Muscle layer of duodenum (tissue), 2 donors: Measurements from ENCODE around the gene RBFOX1.

Experiments
- H3K27ac ChIP-seq: one replicate; pipeline ENCODE4 v1.7.0; 2013; ENCODE audit warnings: mild to moderate bottlenecking, low read length
- H3K27me3 ChIP-seq: one replicate; pipeline ENCODE4 v1.7.0; 2013; ENCODE audit warnings: low read depth, mild to moderate bottlenecking, control low read depth, low read length
- H3K36me3 ChIP-seq, 2 donors: one replicate each; pipeline ENCODE4 v1.7.0; 2013; ENCODE audit warnings: low read length in 2 of 2, control low read depth in 1 of 2, mild to moderate bottlenecking in 1 of 2; ENCODE audit not compliant: insufficient read depth in 2 of 2, control insufficient read depth in 1 of 2
- H3K4me1 ChIP-seq, 2 donors: one replicate each; pipeline ENCODE4 v1.7.0; 2013; ENCODE audit warnings: low read length in 2 of 2, mild to moderate bottlenecking in 2 of 2, control low read depth in 1 of 2, moderate library complexity in 1 of 2; ENCODE audit not compliant: insufficient read depth in 2 of 2, control insufficient read depth in 1 of 2
- H3K4me3 ChIP-seq, 2 donors: one replicate each; pipeline ENCODE4 v1.7.0; 2013; ENCODE audit warnings: low read length in 2 of 2, low read depth in 1 of 2, mild to moderate bottlenecking in 1 of 2
- H3K9me3 ChIP-seq, 2 donors: one replicate each; pipeline ENCODE4 v1.7.0; 2013; ENCODE audit warnings: low read length in 2 of 2, control low read depth in 1 of 2, mild to moderate bottlenecking in 1 of 2; ENCODE audit not compliant: control insufficient read depth in 1 of 2
- donor health status: healthy.

Gene RBFOX1

DNA sequence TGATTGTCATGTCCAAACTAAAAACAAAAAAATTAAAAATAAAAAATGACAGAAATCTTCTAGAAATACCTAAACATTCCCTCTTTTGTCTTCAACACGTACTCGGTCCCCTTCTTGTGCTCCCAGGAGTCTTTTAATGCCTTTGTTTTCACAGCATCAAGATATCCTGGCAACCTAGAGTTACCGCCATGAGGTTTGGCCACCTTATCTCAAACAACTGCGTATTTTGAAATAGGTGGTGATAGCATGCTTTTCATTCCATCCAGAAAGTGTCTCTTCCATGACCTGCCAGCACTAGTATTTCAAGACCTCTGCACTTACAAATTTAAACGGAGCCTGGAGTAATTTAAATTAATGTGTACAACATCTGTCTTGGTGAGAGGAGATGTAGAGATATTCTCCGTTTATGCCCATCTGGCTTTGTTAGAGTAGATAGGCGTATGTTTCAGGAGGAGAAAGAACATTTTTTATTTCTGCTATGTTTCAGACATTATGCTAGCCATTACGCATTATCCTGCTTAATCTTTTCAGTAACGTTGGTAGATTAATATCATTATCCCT is 42.0 kb downstream of the RBFOX1 start:
- H3K36me3 ChIP-seq, result no peaks in the 10 kb centered on the region

DNA sequence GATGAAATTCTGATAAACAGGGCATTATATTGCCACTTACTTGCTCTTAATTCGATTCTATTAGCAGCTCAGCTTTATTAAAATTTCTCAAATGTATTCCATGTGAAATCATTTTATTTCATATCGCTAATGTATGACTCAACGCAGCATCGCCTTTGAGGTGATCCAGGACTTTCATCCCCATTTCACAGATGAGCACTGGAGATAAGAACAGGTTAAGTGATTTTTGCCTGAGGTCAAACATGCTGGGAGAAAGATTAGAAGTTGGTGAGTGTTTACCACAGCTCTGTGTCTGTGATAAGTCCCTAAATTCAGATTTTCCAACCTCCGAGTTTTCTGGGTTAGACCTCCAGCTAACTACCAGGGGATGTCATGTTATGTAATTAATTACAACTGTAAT is 43.6 kb downstream of the RBFOX1 start:
- H3K36me3 ChIP-seq, result no peaks in the 10 kb centered on the region
- no peaks in the 10 kb centered on the region for H3K27me3 ChIP-seq
- no peak overlapping the region for H3K27ac ChIP-seq
- H3K9me3 ChIP-seq, result no peaks in the 10 kb centered on the region
- H3K4me1 ChIP-seq, result no peaks in the 10 kb centered on the region
- H3K4me3 ChIP-seq, result no peak overlapping the region

More for the DNA sequence above, 42.0 kb downstream of the RBFOX1 start:
- no peak overlapping the region for H3K4me3 ChIP-seq
- H3K27me3 ChIP-seq, result no peaks in the 10 kb centered on the region
- H3K27ac ChIP-seq, result no peak overlapping the region
- H3K4me1 ChIP-seq, result no peaks in the 10 kb centered on the region
- H3K9me3 ChIP-seq, result no peaks in the 10 kb centered on the region

GRCh38 chr16:7377231-7377630 is 44.6 kb downstream of the RBFOX1 start:
- no peaks in the 10 kb centered on the region for H3K27me3 ChIP-seq

GRCh38 chr16:7378024-7378695 is 45.5 kb downstream of the RBFOX1 start:
- Histone ChIP-seq H3K4me1 (no peaks in the 10 kb centered on the region), H3K4me3 (no peak overlapping the region), H3K36me3 (no peaks in the 10 kb centered on the region), H3K9me3 (no peaks in the 10 kb centered on the region), H3K27ac (no peak overlapping the region), H3K27me3 (no peaks in the 10 kb centered on the region)

More at GRCh38 chr16:7377231-7377630, 44.6 kb downstream of the RBFOX1 start:
- no peaks in the 10 kb centered on the region for H3K36me3 ChIP-seq
- no peaks in the 10 kb centered on the region for H3K9me3 ChIP-seq
- H3K4me3 ChIP-seq, result no peak overlapping the region
- H3K27ac ChIP-seq, result no peak overlapping the region
- no peaks in the 10 kb centered on the region for H3K4me1 ChIP-seq

DNA sequence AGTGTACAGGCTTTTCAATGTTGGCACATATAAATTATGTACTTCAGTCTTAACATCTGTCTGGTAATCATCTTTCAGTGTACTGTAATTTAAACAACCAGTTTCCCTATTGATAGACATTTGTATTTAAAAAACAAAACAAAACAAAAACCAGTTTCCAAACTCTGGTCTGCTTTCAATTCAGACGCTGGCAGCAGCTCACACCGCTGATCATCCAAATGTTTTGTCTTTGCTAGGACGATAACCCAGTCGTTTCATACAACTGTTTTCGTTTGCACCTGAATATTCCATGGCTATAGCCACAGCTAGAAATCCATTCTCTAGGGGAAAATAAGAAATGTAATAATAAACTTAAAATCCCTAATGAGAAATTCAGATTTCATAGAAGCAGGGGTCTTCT is 47.8 kb downstream of the RBFOX1 start:
- H3K4me3 ChIP-seq, result no peak overlapping the region
- H3K36me3 ChIP-seq, result no peaks in the 10 kb centered on the region
- H3K27me3 ChIP-seq, result no peaks in the 10 kb centered on the region
- no peaks in the 10 kb centered on the region for H3K9me3 ChIP-seq
- H3K27ac ChIP-seq, result no peak overlapping the region
- no peaks in the 10 kb centered on the region for H3K4me1 ChIP-seq

DNA sequence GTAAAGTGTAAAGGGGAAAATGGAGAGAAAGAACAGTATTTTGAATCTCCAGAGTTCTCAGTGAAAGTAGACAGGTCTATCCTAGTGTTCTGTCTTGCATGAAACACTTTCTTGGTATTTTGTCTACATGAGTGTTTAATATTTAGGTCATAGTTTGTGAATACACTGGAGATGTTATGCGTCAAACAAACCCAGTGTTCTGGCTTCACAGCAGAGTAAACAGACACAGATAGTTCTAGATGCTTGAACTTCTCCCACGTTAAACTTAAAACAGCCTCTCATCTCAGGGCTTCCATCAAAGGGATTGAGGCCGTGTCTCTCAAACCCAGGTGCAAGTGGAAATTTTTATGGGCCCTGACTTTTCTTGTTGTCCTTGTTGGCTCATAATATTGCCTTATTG is 48.3 kb downstream of the RBFOX1 start:
- Histone ChIP-seq H3K36me3 (no peaks in the 10 kb centered on the region), H3K4me3 (no peak overlapping the region), H3K27ac (no peak overlapping the region), H3K9me3 (no peaks in the 10 kb centered on the region), H3K27me3 (no peaks in the 10 kb centered on the region), H3K4me1 (no peaks in the 10 kb centered on the region)

DNA sequence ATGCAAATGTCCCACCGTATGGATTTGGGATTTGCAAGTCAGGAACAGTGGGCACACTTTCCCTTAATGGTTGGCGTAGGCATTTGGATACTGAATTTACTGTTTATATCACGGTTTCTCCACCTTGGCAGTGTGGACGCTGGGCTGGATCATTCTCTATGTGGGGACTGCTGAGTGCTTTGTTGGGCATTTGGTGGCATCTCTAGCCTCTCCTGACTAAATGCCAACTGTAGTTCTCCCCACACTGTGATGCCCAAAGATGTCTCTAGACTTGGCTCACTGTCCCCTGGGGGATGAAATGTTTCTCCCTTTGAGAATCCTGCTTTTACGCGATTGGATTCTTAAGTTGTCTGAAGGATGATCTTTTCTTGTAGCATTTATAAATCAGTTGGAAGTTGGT is 49.0 kb downstream of the RBFOX1 start:
- Histone ChIP-seq H3K27me3 (no peaks in the 10 kb centered on the region), H3K36me3 (no peaks in the 10 kb centered on the region), H3K9me3 (no peaks in the 10 kb centered on the region), H3K27ac (no peak overlapping the region), H3K4me3 (no peak overlapping the region), H3K4me1 (no peaks in the 10 kb centered on the region)

GRCh38 chr16:7382521-7382920 is 49.9 kb downstream of the RBFOX1 start:
- Histone ChIP-seq H3K27ac (no peak overlapping the region), H3K4me1 (no peaks in the 10 kb centered on the region)

DNA sequence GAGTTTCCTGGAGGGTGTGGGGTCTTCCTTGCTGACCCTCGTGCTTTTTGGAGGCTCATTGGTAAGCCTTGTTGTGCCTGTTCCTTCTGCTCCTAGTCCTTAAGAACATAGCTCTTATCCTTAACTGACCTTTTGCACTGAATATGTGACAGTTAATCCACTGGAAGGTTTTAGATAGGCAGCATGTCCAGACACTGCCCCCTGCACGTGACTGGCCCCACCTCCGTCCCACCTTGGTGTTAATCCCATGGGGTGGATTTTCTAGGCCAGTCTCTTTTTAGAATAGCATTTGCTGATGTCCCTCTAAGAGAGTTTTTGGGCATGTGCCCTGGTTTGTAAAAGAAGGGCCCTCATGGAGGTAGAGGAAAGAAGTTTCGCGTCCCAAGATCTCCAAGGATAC is 58.3 kb downstream of the RBFOX1 start:
- Histone ChIP-seq H3K9me3 (no peaks in the 10 kb centered on the region), H3K27ac (no peak overlapping the region), H3K27me3 (no peaks in the 10 kb centered on the region)

More at GRCh38 chr16:7382521-7382920, 49.9 kb downstream of the RBFOX1 start:
- H3K27me3 ChIP-seq, result no peaks in the 10 kb centered on the region
- no peaks in the 10 kb centered on the region for H3K9me3 ChIP-seq
- no peaks in the 10 kb centered on the region for H3K36me3 ChIP-seq
- no peak overlapping the region for H3K4me3 ChIP-seq

DNA sequence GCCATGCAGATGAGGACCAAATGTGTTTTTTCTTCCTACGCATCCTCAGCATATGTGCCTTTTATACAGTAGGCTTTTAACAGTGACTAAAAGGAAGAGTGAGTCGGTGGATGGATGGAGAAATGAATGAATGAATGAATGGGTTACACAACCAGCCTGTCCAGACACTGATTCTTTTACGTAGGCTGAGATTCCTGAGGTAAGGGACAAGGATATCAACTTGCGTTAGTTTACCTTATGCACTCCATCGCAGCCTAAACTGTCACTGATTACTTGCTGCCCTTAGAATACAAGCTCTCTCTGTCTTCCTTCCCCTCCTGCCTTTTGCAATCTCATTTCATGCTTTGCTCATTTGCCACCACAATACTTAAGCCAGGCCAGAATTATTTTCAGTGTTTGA is 59.0 kb downstream of the RBFOX1 start:
- Histone ChIP-seq H3K4me3 (no peak overlapping the region), H3K4me1 (no peaks in the 10 kb centered on the region), H3K27ac (no peak overlapping the region), H3K27me3 (no peaks in the 10 kb centered on the region), H3K9me3 (no peaks in the 10 kb centered on the region), H3K36me3 (no peaks in the 10 kb centered on the region)

More for the DNA sequence above, 58.3 kb downstream of the RBFOX1 start:
- H3K4me3 ChIP-seq, result no peak overlapping the region
- no peaks in the 10 kb centered on the region for H3K4me1 ChIP-seq
- H3K36me3 ChIP-seq, result no peaks in the 10 kb centered on the region

DNA sequence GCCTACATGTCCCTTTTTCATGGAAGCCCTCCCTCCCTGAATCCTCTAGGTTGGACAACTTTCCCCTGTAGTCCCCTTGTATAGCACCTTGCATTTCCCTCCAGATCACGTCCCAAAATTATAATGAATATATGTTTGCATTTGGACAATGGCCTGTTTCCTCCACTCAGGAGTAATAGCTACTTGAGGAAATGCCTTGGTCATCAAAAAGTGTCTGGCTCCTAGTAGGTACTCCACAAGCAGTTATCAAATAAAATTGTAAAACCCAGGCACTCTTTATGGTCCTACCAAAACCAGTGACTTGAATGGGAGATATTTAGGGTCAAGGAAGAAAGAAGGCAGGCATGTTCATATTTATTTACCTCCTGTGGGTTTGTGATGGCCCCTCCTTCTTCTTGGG is 59.6 kb downstream of the RBFOX1 start:
- Histone ChIP-seq H3K27me3 (no peaks in the 10 kb centered on the region), H3K4me1 (no peaks in the 10 kb centered on the region), H3K9me3 (no peaks in the 10 kb centered on the region), H3K36me3 (no peaks in the 10 kb centered on the region), H3K27ac (no peak overlapping the region), H3K4me3 (no peak overlapping the region)

GRCh38 chr16:7393680-7394079 is 61.0 kb downstream of the RBFOX1 start:
- H3K27me3 ChIP-seq, result no peaks in the 10 kb centered on the region
- H3K9me3 ChIP-seq, result no peaks in the 10 kb centered on the region
- no peak overlapping the region for H3K27ac ChIP-seq
- no peaks in the 10 kb centered on the region for H3K4me1 ChIP-seq
- H3K36me3 ChIP-seq, result no peaks in the 10 kb centered on the region
- no peak overlapping the region for H3K4me3 ChIP-seq
